Left lobe of liver (tissue), 2 donors: ENCODE measurements around the gene TAF11L11. TPM values are rescaled to one million over a fixed set of nuclear protein-coding genes. Genes with fewer than 3 reads are reported as not detected.
"Not testable (repeated sequence)": the region's sequence is repeated elsewhere in the genome, so short reads cannot be mapped to it uniquely, and the experiment has no call there.

Experiments used
- ATAC-seq: fragments of 200-7000 bp; cut with Tn5 transposase; one replicate; pipeline ENCODE4 v1.9.1; 2020; ENCODE audit warnings: mild to moderate bottlenecking, moderate library complexity
- DNase-seq: peaks from one replicate; pipeline ENCODE4 v3.0.0-alpha.2; 2020; ENCODE audit warnings: low spot score
- total RNA-seq: library from RNA; stranded (reverse); gene quantifications from one replicate; pipeline ENCODE4 v1.2.1, GENCODE V29; 2021
- donor health status: DM: no; HTN: no; CAD: no; lungs with moderate emphysema.
- donor health status: DM: no; HTN: yes; CAD: no.

The TAF11L11 gene
- not detected for total RNA-seq

GRCh38 chr5:17603880-17604279 is at the start of gene TAF11L11:
Gene TAF11L11, plus strand, starts transcription at chr5:17604183.
- not testable (repeated sequence) for DNase-seq, ATAC-seq

- not testable (repeated sequence) for DNase-seq, ATAC-seq
Measured at GRCh38 chr5:17585658-17586057, 18.3 kb upstream of the TAF11L11 start, which contains the start of gene TAF11L7. Gene TAF11L7, minus strand, starts transcription at chr5:17585758.

GRCh38 chr5:17590860-17591259 is 13.1 kb upstream of the TAF11L11 start, which contains the start of gene TAF11L8:
Gene TAF11L8, minus strand, starts transcription at chr5:17590960.
- not testable (repeated sequence) for DNase-seq, ATAC-seq

- DNase-seq, ATAC-seq: not testable (repeated sequence)
Measured at GRCh38 chr5:17594255-17594654, 9.7 kb upstream of the TAF11L11 start, which contains the start of gene TAF11L9. Gene TAF11L9, minus strand, starts transcription at chr5:17594394.

GRCh38 chr5:17597728-17598127 is 6.3 kb upstream of the TAF11L11 start, which contains the start of gene TAF11L10:
Gene TAF11L10, minus strand, starts transcription at chr5:17597828.
- not testable (repeated sequence) for ATAC-seq, DNase-seq

GRCh38 chr5:17604951-17605350 is 968 bp downstream of the TAF11L11 start:
- no peak for DNase-seq
- no peak for ATAC-seq

- ATAC-seq, DNase-seq: not testable (repeated sequence)
Measured at GRCh38 chr5:17607461-17607860, 3.5 kb downstream of the TAF11L11 start.

GRCh38 chr5:17610092-17610491 is 6.1 kb downstream of the TAF11L11 start, which contains the start of gene TAF11L12:
Gene TAF11L12, plus strand, starts transcription at chr5:17610392.
- ATAC-seq, DNase-seq: not testable (repeated sequence)

- no peak for ATAC-seq
- no peak for DNase-seq
Measured at GRCh38 chr5:17614872-17615605, 11.1 kb downstream of the TAF11L11 start.

- DNase-seq (no peak), ATAC-seq (no peak)
Measured at GRCh38 chr5:17619354-17619753, 15.4 kb downstream of the TAF11L11 start.

- ATAC-seq (no peak), DNase-seq (no peak)
Measured at GRCh38 chr5:17620627-17621026, 16.6 kb downstream of the TAF11L11 start.

GRCh38 chr5:17625686-17626085 is 21.7 kb downstream of the TAF11L11 start:
- ATAC-seq (no peak), DNase-seq (no peak)

- not testable (repeated sequence) for ATAC-seq, DNase-seq
Measured at GRCh38 chr5:17631788-17632187, 27.8 kb downstream of the TAF11L11 start, which contains the start of gene TAF11L13. Gene TAF11L13, plus strand, starts transcription at chr5:17632088.

GRCh38 chr5:17634160-17634559 is 30.2 kb downstream of the TAF11L11 start, which contains the start of gene TAF11L14:
Gene TAF11L14, plus strand, starts transcription at chr5:17634460.
- DNase-seq (no peak), ATAC-seq (no peak)

GRCh38 chr5:17649232-17649631 is 45.2 kb downstream of the TAF11L11 start:
- not testable (repeated sequence) for DNase-seq, ATAC-seq

GRCh38 chr5:17655201-17655759 is 51.3 kb downstream of the TAF11L11 start:
- ATAC-seq, DNase-seq: not testable (repeated sequence)

Other genes starting within 250 kb of the TAF11L11 start
- gene TAF11L2, start 106.0 kb upstream of the TAF11L11 start, total RNA-seq, result not detected
- gene TAF11L3, start 85.8 kb upstream of the TAF11L11 start, total RNA-seq, result not detected
- not detected for gene TAF11L4, start 82.4 kb upstream of the TAF11L11 start, total RNA-seq
- gene TAF11L5, start 78.9 kb upstream of the TAF11L11 start, total RNA-seq, result not detected
- not detected for gene TAF11L6, start 75.5 kb upstream of the TAF11L11 start, total RNA-seq
- not detected for gene TAF11L7, start 18.4 kb upstream of the TAF11L11 start, total RNA-seq
- gene TAF11L8, start 13.2 kb upstream of the TAF11L11 start, total RNA-seq, result not detected
- gene TAF11L9, start 9.8 kb upstream of the TAF11L11 start, total RNA-seq, result not detected
- not detected for gene TAF11L10, start 6.4 kb upstream of the TAF11L11 start, total RNA-seq
- not detected for gene TAF11L12, start 6.2 kb downstream of the TAF11L11 start, total RNA-seq
- gene TAF11L13, start 27.9 kb downstream of the TAF11L11 start, total RNA-seq, result not detected
- not detected for gene TAF11L14, start 30.3 kb downstream of the TAF11L11 start, total RNA-seq